ENCODE results near the gene DTYMK.

DNA sequence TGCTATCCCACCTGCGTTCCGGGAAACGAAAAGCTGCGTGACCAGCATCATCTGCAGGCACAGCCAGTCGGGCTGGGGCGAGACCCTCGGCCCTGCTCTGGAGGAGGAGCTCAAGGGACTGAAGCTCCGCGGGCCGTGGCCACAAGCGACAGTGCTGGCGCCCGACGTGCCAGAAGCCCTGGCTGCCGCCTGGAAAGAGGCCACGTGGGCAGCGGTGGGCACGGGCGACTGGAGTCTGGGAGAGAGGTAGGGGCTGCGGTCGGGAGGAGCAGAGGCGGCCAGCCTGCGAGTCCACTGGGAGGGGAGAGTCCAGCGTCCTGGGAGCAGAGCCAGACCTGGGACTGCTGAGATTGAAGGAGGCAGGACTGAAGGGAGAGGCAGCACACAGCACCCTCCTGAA is 9.2 kb downstream of the DTYMK start:
- TF ChIP-seq EZH2 (IDR thresholded peaks at IDR 0.05; ENCODE audit: insufficient read depth, poor library complexity, severe bottlenecking) (no peak), EZH2phosphoT487 (IDR thresholded peaks at IDR 0.05; ENCODE audit: insufficient read depth, low read depth) (no peak)
